GM18909 (cell line): ENCODE measurements around the gene TECPR1.

Source experiments
- ATAC-seq: cut with Tn5 transposase; IDR thresholded peaks from one replicate; pipeline ENCODE4 v1.9.1; 2021; ENCODE audit warnings: mild to moderate bottlenecking; ENCODE audit not compliant: unreplicated experiment, poor library complexity

The TECPR1 gene

DNA sequence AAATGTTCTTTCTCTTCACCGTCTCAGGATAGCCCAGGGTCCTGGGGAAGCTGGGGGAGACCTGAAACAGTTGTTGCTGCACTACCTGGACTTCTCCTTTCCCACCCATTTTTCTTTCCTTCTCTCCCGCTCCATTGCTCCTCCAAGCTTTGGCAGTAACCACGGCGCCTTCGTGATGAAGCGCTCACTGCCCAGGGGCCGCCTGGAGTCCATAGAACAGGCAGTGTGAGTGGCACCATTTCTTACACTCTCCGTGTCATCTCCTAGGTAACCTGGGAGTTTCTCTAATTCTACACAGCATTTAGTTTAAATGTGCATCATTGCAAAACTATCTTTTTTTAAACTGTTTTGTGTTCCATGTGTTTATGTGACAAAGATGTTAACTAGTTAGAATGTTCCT is 81.1 kb downstream of the TECPR1 start:
- ATAC-seq = no peak

- ATAC-seq = no peak
Observed at GRCh38 chr7:98168904-98169621, 83.0 kb downstream of the TECPR1 start.

GRCh38 chr7:98168181-98168903 is 83.7 kb downstream of the TECPR1 start:
- ATAC-seq = peak; percentile 72

DNA sequence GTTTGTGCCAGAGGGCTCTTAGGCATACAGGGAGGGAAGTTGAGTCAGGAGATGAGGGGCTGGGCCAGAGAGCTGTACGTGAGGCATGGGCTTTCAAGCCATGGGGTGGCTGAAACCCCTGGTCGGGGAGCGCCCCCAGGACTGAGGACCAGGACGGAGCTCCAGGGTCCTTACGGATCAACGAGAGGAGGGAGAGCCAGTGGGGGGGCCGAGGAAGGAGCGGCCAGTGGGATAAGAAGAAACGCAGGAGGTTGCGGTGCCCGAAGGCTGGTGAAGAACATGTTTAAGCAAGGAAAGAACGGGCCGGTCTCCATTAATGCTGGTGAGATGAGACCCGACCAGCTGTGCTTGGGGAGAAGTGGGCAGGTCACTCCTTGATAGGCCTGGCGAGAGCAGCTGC is 84.4 kb downstream of the TECPR1 start:
- ATAC-seq = no peak

DNA sequence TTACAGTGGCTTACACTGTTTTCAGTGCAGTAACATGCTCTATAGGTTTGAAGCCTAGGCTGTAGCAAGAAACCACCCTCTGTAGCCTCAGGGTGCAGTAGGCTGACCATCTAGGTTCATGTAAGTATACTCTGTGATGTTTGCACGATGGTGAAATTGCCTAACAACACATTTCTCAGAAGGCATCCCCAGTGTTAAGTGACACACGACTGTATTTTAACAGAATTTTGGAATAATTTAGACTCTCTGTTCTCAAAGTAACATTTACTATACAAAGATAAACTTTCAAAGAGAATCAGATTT is 85.4 kb downstream of the TECPR1 start:
- ATAC-seq = no peak

DNA sequence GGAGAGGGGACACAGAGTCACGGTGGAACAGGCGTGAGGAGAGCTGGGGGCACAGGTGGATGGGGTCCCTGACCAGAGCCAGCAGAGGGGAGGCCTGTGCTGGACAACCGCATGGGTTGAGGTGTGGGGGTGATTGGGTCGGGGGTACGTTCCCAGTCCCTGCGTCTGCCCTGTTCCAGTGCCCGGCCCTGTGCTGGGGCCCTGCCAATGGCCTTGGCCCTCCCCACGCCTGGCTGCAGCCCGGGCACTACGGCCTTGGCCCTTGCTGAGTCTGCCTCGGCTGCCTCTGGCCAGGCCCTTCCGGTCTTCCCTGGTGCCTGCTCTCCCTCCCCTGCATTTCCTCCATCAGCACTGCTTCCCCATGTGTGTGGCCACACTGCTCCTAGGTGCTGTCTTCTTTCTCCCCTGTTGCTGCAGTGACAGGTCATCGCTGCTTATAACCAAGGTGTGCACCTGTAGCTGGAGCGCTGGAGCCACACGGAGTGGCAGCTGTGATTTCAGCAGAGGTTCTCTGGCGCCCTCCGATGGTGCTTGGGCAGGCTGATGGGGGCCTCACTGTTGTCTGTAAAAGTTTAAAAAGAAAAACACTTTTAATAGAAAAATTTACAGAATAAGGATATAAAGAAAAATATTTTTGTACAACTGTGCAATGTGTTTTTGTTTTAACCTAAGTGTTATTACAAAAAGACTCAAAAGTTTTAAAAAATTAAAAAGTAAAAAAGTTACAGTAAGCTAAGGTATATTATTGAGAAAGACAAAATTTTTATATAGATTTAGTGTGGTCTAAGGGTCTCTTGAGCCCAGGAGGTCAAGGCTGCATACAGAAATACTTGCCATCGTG is 86.0 kb downstream of the TECPR1 start:
- no peak for ATAC-seq
